Lower leg skin (tissue), 4 donors: ENCODE data around the gene JMJD1C. TPM values are rescaled to one million over a fixed set of nuclear protein-coding genes. Genes with fewer than 3 reads are reported as not detected.

Source experiments
- DNase-seq, 2 donors: peaks; one replicate each; pipeline ENCODE4 v3.0.0-alpha.2; 2019; ENCODE audit warnings: low spot score in 2 of 2
- H3K4me3 ChIP-seq: fragments of 200-600 bp; sonication (generic); 2 replicates; pipeline ENCODE4 v1.5.1; 2017; ENCODE audit warnings: mild to moderate bottlenecking, low read depth; ENCODE audit not compliant: poor library complexity, severe bottlenecking
- CTCF ChIP-seq, 3 donors: fragments of 450-650 bp; IDR thresholded peaks; one replicate each; pipeline ENCODE4 v1.5.1; 2016; ENCODE audit warnings: antibody characterized with exemption in 3 of 3, mild to moderate bottlenecking in 3 of 3, moderate library complexity in 2 of 3
- POLR2A ChIP-seq, 2 donors: fragments of 450-650 bp; IDR thresholded peaks; one replicate each; pipeline ENCODE4 v1.6.1; 2016 to 2017; ENCODE audit warnings: antibody characterized with exemption in 2 of 2, mild to moderate bottlenecking in 1 of 2, moderate library complexity in 1 of 2
- WGBS, 2 donors: methylation state at CpG; one replicate each; pipeline ENCODE4 v1.1.5; 2018; 5-methylcytosine and 5-hydroxymethylcytosine counted together
- intact Hi-C: fragments of 100-400 bp; cut with DNase I; formaldehyde crosslinking; loops from one replicate; pipeline ENCODE4 v1.15.0; 2023; ENCODE audit warnings: low total_unique reads
- total RNA-seq, 4 donors: library from RNA; depleted of rRNA; stranded (reverse); fragments of >200 nt; gene quantifications; one replicate each; pipeline ENCODE4 v1.1.0, GENCODE V29; 2016

JMJD1C gene
- total RNA-seq = 10 to 100 TPM; 82.0 to 92.5 (median 84.9) TPM

DNA sequence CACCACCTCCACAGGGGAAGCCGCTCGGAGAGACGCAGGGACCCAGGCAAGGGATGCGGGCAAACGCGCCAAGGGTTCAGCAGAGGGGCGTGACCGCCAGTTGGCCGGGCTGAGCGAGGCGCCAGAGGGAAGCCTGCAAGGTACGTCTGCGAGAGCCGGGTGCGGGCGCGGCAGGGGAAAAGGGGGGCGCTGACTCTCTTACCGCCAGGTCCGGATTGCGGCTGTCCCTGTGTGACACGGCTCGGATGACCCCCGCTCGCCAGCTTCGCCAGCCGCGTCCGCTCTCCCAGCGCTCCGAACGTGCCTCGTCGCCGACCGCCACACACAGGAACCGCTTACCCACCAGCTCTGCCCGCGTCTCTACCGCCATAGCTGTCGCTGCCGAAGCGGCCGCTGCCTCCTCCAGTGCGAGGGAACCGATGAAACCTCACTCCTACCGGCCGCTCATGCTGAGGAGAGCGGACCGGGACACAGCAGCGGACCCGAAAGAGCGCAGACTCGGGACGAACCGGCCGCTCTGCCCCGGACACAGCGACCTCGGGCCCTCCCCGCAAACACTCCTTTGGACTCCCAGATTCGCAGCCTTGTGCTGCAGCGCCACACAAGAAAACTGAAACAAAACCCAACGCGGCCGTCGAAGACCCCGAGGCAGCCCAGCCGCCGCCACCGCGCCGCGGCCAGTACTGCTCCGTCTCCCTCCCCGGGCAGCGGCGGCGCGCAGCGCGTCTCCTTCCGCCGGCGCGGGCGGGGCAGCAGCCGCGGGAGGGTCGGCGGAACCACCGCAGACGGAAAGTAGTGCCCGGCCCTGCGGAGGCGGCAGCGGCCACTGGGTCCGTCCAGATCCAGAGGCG, at the start of gene JMJD1C:
Gene JMJD1C (minus strand): TSS at position 685 of the 851 bp plus-strand sequence. CDS start 315 bp downstream, at position 370.
- TF ChIP-seq CTCF (IDR thresholded peaks at IDR 0.05) (peak in 1 of 3 donors; percentile 59), POLR2A (IDR thresholded peaks at IDR 0.05) (peak in 1 of 2 donors; percentile 41)
- WGBS, 2 donors = 0% methylated on average over 47 to 66 of the region's 99 CpGs
- DNase-seq = peak; percentile 44 to 94
- peak within 1 kb of the TSS; percentile 89 for H3K4me3 ChIP-seq
- intact Hi-C loops = no loop called here

DNA sequence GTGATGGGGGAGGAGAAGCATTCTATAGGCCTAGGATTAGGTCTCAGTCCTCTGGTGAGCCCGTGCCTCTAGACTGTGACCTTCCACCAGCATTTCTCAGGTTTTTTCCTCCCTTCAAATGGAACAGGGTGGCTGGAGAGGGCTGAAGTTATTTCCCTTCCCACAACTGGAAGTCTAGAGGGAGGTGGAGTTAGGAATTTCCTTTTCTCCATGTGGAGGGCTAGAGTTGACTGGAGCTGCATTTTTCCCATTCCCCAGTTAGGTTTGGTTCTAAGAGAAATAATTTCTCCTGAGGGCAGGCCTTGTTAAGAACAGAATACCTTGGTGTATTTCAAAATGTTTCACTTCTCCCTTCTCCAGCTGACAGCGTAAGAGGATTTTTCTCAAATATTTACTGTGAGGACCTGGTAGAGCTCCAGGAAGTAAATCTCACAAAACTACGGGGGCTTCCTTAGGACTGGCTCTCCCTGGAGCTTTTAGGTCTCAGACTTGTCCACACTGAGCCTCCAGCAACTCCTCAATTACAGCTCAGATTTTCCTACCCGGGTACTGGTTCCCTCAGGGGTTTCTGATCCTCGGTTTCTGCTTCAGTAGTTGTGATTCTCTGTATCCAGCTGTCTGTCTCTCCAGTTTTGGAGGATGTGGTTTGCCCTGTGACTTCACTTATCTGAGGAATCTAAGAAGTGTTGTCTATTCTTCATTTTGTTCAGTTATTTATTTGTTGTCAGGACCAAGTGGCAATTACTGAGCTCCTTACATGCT, 49.4 kb upstream of the JMJD1C start:
- no peak overlapping the region for H3K4me3 ChIP-seq
- intact Hi-C loops = no loop called here
- DNase-seq = no peak
- 42 to 49% methylated on average over 5 of the region's 5 CpGs for WGBS, 2 donors
- TF ChIP-seq POLR2A (IDR thresholded peaks at IDR 0.05) (no peak), CTCF (IDR thresholded peaks at IDR 0.05) (no peak)

DNA sequence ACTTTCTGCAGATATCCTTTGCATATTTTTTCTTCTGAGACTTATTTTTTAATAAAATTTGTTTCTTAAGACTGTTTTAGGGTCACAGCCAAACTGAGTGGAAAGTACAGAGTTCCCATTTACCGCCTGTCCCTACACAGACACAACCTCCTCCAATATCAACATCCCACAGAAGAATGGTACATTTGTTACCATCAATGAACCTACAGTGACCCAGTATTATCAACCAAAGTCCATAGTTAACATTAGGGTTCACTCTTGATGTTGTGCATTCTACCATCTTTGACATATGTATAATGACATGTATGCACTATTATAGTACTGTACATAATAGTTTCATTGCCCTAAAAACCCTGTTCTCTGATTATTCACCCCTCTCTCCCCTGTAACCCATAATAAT, 40.8 kb upstream of the JMJD1C start:
- TF ChIP-seq CTCF (IDR thresholded peaks at IDR 0.05) (no peak), POLR2A (IDR thresholded peaks at IDR 0.05) (no peak)
- H3K4me3 ChIP-seq = no peak overlapping the region
- no peak for DNase-seq
- intact Hi-C loops = no loop called here
- WGBS, 2 donors = 84 to 88% methylated on average over 1 of the region's 1 CpG

GRCh38 chr10:63505562-63505961, 39.8 kb upstream of the JMJD1C start:
- DNase-seq = no peak
- no peak for TF ChIP-seq POLR2A (IDR thresholded peaks at IDR 0.05)
- TF ChIP-seq CTCF (IDR thresholded peaks at IDR 0.05) = no peak
- WGBS, 2 donors = 82 to 83% methylated on average over 2 of the region's 2 CpGs
- H3K4me3 ChIP-seq = no peak overlapping the region
- intact Hi-C loops = no loop called here

GRCh38 chr10:63504145-63504881, 38.5 kb upstream of the JMJD1C start:
- no peak overlapping the region for H3K4me3 ChIP-seq
- DNase-seq = no peak
- TF ChIP-seq POLR2A (IDR thresholded peaks at IDR 0.05) (no peak), CTCF (IDR thresholded peaks at IDR 0.05) (no peak)
- WGBS, 2 donors = 54 to 58% methylated on average over 3 of the region's 3 CpGs
- intact Hi-C loops = no loop called here
